Measurements from ENCODE around the gene SLX4IP.

SLX4IP gene

DNA sequence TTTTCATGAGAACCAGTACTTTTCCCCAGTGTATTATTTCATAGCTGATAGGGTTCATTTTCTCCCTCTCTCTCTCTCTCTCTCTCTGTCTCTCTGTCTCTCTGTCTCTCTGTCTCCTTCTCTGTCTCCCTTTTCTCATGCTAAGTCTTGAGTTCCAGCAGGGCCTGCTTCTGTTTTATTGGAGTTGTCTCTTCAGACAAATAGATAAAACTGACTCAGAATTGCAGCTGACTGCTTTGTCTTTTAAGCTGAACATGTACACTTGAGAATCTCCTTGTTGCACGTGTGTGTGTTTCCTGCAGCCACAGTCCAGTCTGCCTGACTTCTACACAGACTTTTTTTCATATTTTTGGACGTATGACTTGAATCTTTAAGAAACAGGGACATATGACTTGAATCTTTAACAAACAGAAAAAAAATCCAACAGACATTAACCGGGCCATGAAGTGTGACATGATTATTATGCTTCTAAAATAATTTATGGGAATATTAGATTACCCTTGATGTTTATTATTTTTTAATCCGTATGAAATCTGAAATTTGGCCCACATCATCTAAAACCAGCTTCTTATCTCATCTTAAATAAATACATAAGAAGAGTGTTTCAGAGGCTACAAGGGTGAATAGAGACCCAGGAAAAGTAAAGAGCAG is 167.2 kb downstream of the SLX4IP start:
- H3K36me3 Mint-ChIP-seq (ENCODE audit: low read depth) = peaks cover 14% of the 10 kb centered on the region
- peak overlapping the region; percentile 42 to 90 (median 70) for H3K27ac Mint-ChIP-seq
- H3K9me3 Mint-ChIP-seq = no peaks in the 10 kb centered on the region
- TF ChIP-seq, protein P1, sequence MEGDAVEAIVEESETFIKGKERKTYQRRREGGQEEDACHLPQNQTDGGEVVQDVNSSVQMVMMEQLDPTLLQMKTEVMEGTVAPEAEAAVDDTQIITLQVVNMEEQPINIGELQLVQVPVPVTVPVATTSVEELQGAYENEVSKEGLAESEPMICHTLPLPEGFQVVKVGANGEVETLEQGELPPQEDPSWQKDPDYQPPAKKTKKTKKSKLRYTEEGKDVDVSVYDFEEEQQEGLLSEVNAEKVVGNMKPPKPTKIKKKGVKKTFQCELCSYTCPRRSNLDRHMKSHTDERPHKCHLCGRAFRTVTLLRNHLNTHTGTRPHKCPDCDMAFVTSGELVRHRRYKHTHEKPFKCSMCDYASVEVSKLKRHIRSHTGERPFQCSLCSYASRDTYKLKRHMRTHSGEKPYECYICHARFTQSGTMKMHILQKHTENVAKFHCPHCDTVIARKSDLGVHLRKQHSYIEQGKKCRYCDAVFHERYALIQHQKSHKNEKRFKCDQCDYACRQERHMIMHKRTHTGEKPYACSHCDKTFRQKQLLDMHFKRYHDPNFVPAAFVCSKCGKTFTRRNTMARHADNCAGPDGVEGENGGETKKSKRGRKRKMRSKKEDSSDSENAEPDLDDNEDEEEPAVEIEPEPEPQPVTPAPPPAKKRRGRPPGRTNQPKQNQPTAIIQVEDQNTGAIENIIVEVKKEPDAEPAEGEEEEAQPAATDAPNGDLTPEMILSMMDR (IDR thresholded peaks at IDR 0.05; ENCODE audit: unreplicated experiment in 3 of 3) = no peak
- no peak overlapping the region for H3K4me3 Mint-ChIP-seq
- H3K4me1 Mint-ChIP-seq = peaks cover 41% of the 10 kb centered on the region
- H3K27me3 Mint-ChIP-seq (ENCODE audit: low read depth) = no peaks in the 10 kb centered on the region

GRCh38 chr20:10603378-10603777 is 168.3 kb downstream of the SLX4IP start:
- Mint-ChIP-seq H3K9me3 (no peaks in the 10 kb centered on the region), H3K27me3 (ENCODE audit: low read depth) (no peaks in the 10 kb centered on the region), H3K27ac (peak overlapping the region in 2 of 3 experiments; percentile 42 to 79), H3K4me1 (peaks cover 41% of the 10 kb centered on the region), H3K4me3 (peak overlapping the region in 1 of 3 experiments; percentile 3), H3K36me3 (ENCODE audit: low read depth) (peaks cover 17% of the 10 kb centered on the region)
- TF ChIP-seq, protein P1 (IDR thresholded peaks at IDR 0.05; ENCODE audit: unreplicated experiment in 3 of 3) = no peak

- TF ChIP-seq, protein P1 (IDR thresholded peaks at IDR 0.05; ENCODE audit: unreplicated experiment in 3 of 3) = no peak
- Mint-ChIP-seq H3K9me3 (no peaks in the 10 kb centered on the region), H3K4me1 (peaks cover 48% of the 10 kb centered on the region), H3K4me3 (no peak overlapping the region), H3K27me3 (ENCODE audit: low read depth) (no peaks in the 10 kb centered on the region), H3K27ac (peak overlapping the region; percentile 35 to 79 (median 42)), H3K36me3 (ENCODE audit: low read depth) (peaks cover 17% of the 10 kb centered on the region)
Observed at GRCh38 chr20:10603971-10604864, 169.1 kb downstream of the SLX4IP start.

DNA sequence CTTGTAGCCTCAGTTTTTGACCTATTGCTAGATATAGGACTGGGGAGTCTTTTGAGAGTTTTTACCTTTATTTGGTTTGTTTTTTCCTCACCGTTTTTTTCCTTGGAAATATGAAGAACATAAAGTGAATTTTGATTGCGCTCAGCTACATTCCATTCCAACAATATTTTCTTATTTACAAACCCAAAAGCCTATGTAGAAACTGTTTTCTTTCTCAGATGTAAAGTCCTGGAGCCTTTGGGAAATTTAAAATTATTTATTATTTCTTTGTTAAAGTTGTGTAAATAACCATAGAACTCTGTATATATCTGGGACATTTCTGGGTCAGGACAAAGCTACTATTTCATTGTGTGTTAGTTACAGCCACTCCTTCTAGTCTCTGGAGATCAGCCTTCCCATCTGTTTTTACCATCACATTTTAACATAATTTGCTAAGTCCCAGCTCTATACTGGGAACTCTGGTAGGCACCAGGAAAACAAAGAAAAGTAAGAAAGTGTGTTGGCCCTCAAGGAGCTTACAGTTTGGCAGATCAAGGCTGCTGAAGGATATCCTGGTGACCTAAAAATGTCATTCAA is 169.8 kb downstream of the SLX4IP start:
- Mint-ChIP-seq H3K4me3 (no peak overlapping the region), H3K9me3 (no peaks in the 10 kb centered on the region), H3K27me3 (ENCODE audit: low read depth) (no peaks in the 10 kb centered on the region), H3K27ac (peak overlapping the region in 1 of 3 experiments; percentile 55), H3K36me3 (ENCODE audit: low read depth) (peaks cover 17% of the 10 kb centered on the region), H3K4me1 (peaks cover 53% of the 10 kb centered on the region)
- TF ChIP-seq, protein P1 (IDR thresholded peaks at IDR 0.05; ENCODE audit: unreplicated experiment in 3 of 3) = no peak

DNA sequence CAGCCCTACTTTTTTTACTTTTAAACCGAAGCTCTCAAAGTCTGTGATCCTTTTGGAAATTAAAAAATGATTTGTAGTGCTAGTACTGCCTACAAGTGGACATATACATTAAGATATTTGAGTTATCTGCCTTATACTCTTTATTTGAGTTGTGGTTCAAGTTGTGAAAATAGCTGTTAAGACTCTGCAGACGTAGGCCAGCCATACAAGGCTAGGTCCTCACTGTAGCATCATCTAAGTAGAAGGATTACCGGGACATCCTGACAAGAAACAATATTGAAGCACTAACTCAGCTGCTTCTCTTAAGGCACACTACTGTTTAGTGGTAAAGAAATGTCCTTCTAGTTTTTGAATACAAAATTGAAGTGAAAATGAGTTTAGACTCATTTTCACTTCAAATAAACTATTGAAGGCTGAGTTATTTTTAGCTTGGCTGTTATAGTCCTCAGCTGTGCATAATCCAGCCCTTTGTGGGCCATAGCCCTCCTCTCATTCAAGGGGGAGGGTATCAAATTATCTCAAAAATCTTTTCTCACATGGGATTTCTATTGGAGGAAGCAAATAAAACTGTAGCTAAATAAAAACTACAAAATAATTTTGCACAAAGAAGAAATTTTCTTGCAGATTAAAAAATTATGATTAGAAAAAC is 170.6 kb downstream of the SLX4IP start:
- H3K27me3 Mint-ChIP-seq (ENCODE audit: low read depth) = no peaks in the 10 kb centered on the region

More for the DNA sequence above, 170.6 kb downstream of the SLX4IP start:
- no peaks in the 10 kb centered on the region for H3K9me3 Mint-ChIP-seq
- H3K4me3 Mint-ChIP-seq = no peak overlapping the region
- peaks cover 17% of the 10 kb centered on the region for H3K36me3 Mint-ChIP-seq (ENCODE audit: low read depth)
- peak overlapping the region; percentile 20 to 73 (median 55) for H3K27ac Mint-ChIP-seq
- peaks cover 53% of the 10 kb centered on the region for H3K4me1 Mint-ChIP-seq
- TF ChIP-seq, protein P1 (IDR thresholded peaks at IDR 0.05; ENCODE audit: unreplicated experiment in 3 of 3) = no peak
